H1 (cell line): Measurements from ENCODE around the gene SYDE1. TPM values are rescaled to one million over a fixed set of nuclear protein-coding genes. Genes with fewer than 3 reads are reported as not detected.

Source experiments
- CTCF ChIA-PET: fragments of 300-600 bp; sonication (Branson Sonifier 250); formaldehyde crosslinking; loops from one replicate; lab custom pipeline; 2021; ENCODE audit not compliant: partially characterized antibody; lab: Charles Lee
- POLR2A ChIA-PET: fragments of 300-600 bp; sonication (Branson Sonifier 250); formaldehyde crosslinking; loops from one replicate; lab custom pipeline; 2021; ENCODE audit warnings: inconsistent platforms; ENCODE audit not compliant: partially characterized antibody; lab: Charles Lee
- DNase-seq, 2 experiments: peaks; one replicate each; pipeline versions ENCODE4 v3.0.0 to v3.0.0-alpha.2; 2010 to 2022; ENCODE audit warnings: low spot score in 2 of 2, low read depth in 1 of 2, mixed read lengths in 1 of 2
- FAIRE-seq: peaks from 2 replicates; lab custom pipeline; 2011; peaks lifted over from hg19 to GRCh38; lab: Jason Lieb, UNC
- H2AFZ ChIP-seq: 2 replicates; pipeline ENCODE4 v1.8.1; 2012; ENCODE audit warnings: low read length, inconsistent platforms
- H2AK5ac ChIP-seq: 2 replicates; pipeline ENCODE4 v1.6.1; 2013; ENCODE audit warnings: low read depth, low read length
- H2BK120ac ChIP-seq: replicated peaks from 2 replicates; pipeline ENCODE3; 2013; ENCODE audit warnings: low read depth, low read length, inconsistent platforms
- H2BK12ac ChIP-seq: 2 replicates; pipeline ENCODE4 v1.6.1; 2013; ENCODE audit warnings: low read depth, low read length
- H2BK15ac ChIP-seq: 2 replicates; pipeline ENCODE4 v1.6.1; 2013; ENCODE audit warnings: low read length
- H2BK20ac ChIP-seq: 2 replicates; pipeline ENCODE4 v1.6.1; 2013; ENCODE audit warnings: low read length
- H2BK5ac ChIP-seq: 2 replicates; pipeline ENCODE4 v1.6.1; 2013; ENCODE audit warnings: low read depth, low read length
- H3K14ac ChIP-seq: 2 replicates; pipeline ENCODE4 v1.6.1; 2013; ENCODE audit warnings: inconsistent platforms; ENCODE audit not compliant: insufficient read length
- H3K18ac ChIP-seq: 2 replicates; pipeline ENCODE4 v1.6.1; 2013; ENCODE audit warnings: low read length; ENCODE audit errors: extremely low read depth
- H3K23ac ChIP-seq: 2 replicates; pipeline ENCODE4 v1.6.1; 2013; ENCODE audit warnings: inconsistent platforms; ENCODE audit not compliant: insufficient read length
- H3K23me2 ChIP-seq: 2 replicates; pipeline ENCODE4 v1.6.1; 2013; ENCODE audit warnings: low read depth, low read length
- H3K27ac ChIP-seq: 2 replicates; pipeline ENCODE4 v1.6.1; 2011; ENCODE audit warnings: low read depth, low read length, inconsistent platforms
- H3K27me3 ChIP-seq, 4 experiments: replicated peaks in 1 of 4; 1 replicate in 1 of 4; 2 replicates in 3 of 4; pipeline versions ENCODE4 v1.6.1 to v1.8.1; 2011 to 2013; ENCODE audit warnings: low read length in 3 of 4, mild to moderate bottlenecking in 3 of 4, inconsistent platforms in 2 of 4, mixed read lengths in 2 of 4, moderate library complexity in 1 of 4; ENCODE audit not compliant: control insufficient read depth in 3 of 4, insufficient read depth in 3 of 4; ENCODE audit errors: extremely low read depth in 1 of 4
- H3K36me3 ChIP-seq, 4 experiments: 2 replicates each; pipeline versions ENCODE4 v1.6.1 to v1.8.1; 2011 to 2013; ENCODE audit warnings: mild to moderate bottlenecking in 4 of 4, low read length in 3 of 4, moderate library complexity in 2 of 4, control low read depth in 1 of 4, inconsistent platforms in 1 of 4; ENCODE audit not compliant: insufficient read depth in 4 of 4, control insufficient read depth in 2 of 4
- H3K4ac ChIP-seq: replicated peaks from 2 replicates; pipeline ENCODE3; 2013; ENCODE audit warnings: low read length, low read depth, mixed read lengths, inconsistent platforms; ENCODE audit not compliant: insufficient read length
- H3K4me1 ChIP-seq, 4 experiments: replicated peaks in 1 of 4; 1 replicate in 1 of 4; 2 replicates in 3 of 4; pipeline versions ENCODE4 v1.6.1 to v1.8.1; 2011 to 2013; ENCODE audit warnings: low read length in 3 of 4, inconsistent platforms in 2 of 4, mixed read lengths in 1 of 4; ENCODE audit not compliant: insufficient read depth in 4 of 4, control insufficient read depth in 3 of 4
- H3K4me2 ChIP-seq, 2 experiments: 2 replicates each; pipeline versions ENCODE4 v1.6.1 to v1.8.1; 2011 to 2013; ENCODE audit warnings: low read depth in 2 of 2, low read length in 2 of 2, control low read depth in 1 of 2, inconsistent platforms in 1 of 2, mild to moderate bottlenecking in 1 of 2; ENCODE audit not compliant: insufficient read depth in 1 of 2
- H3K4me3 ChIP-seq, 4 experiments: fragments of 200-600, 300-600 bp in 1 of 4; sonication (generic), shearing (Covaris generic), sonication (Bioruptor Twin) in 1 of 4; 2 replicates each; pipeline versions ENCODE4 v1.5.1 to v1.8.1; 2011 to 2016; ENCODE audit warnings: low read length in 4 of 4, low read depth in 3 of 4, control low read depth in 2 of 4, inconsistent platforms in 2 of 4, mild to moderate bottlenecking in 2 of 4, mixed read lengths in 1 of 4, moderate library complexity in 1 of 4; ENCODE audit not compliant: insufficient read depth in 2 of 4; ENCODE audit errors: extremely low read depth in 1 of 4
- H3K56ac ChIP-seq: replicated peaks from 2 replicates; pipeline ENCODE3; 2013; ENCODE audit warnings: low read depth, mild to moderate bottlenecking, mixed read lengths, low read length, inconsistent platforms; ENCODE audit not compliant: insufficient read length
- H3K79me1 ChIP-seq: 2 replicates; pipeline ENCODE4 v1.6.1; 2013; ENCODE audit warnings: low read depth, low read length, control low read depth
- H3K79me2 ChIP-seq, 2 experiments: 2 replicates each; pipeline versions ENCODE4 v1.6.1 to v1.8.1; 2012 to 2013; ENCODE audit warnings: low read length in 2 of 2, mild to moderate bottlenecking in 2 of 2, inconsistent platforms in 1 of 2; ENCODE audit not compliant: insufficient read depth in 2 of 2, control insufficient read depth in 1 of 2
- H3K9ac ChIP-seq, 4 experiments: replicated peaks in 1 of 4; 1 replicate in 1 of 4; 2 replicates in 3 of 4; pipeline versions ENCODE4 v1.6.1 to v1.8.1; 2011 to 2013; ENCODE audit warnings: low read depth in 3 of 4, low read length in 3 of 4, control low read depth in 2 of 4, mild to moderate bottlenecking in 2 of 4, moderate library complexity in 2 of 4, inconsistent platforms in 1 of 4; ENCODE audit errors: extremely low read depth in 1 of 4
- H3K9me3 ChIP-seq, 2 experiments: 2 replicates each; pipeline versions ENCODE4 v1.6.1 to v1.8.1; 2012 to 2013; ENCODE audit warnings: mild to moderate bottlenecking in 2 of 2, moderate library complexity in 2 of 2, control low read depth in 1 of 2, inconsistent platforms in 1 of 2, low read depth in 1 of 2, low read length in 1 of 2, mixed read lengths in 1 of 2; ENCODE audit not compliant: insufficient read depth in 2 of 2
- H4K20me1 ChIP-seq, 2 experiments: replicated peaks in 1 of 2; 2 replicates each; pipeline versions ENCODE3 to v1.8.1; 2011 to 2013; ENCODE audit warnings: inconsistent platforms in 2 of 2, low read length in 2 of 2, mild to moderate bottlenecking in 1 of 2; ENCODE audit not compliant: insufficient read depth in 2 of 2, control insufficient read depth in 1 of 2
- H4K5ac ChIP-seq: 2 replicates; pipeline ENCODE4 v1.6.1; 2013; ENCODE audit warnings: low read length, low read depth, mixed read lengths, inconsistent platforms; ENCODE audit not compliant: insufficient read length
- H4K8ac ChIP-seq: 2 replicates; pipeline ENCODE4 v1.8.0; 2013; ENCODE audit warnings: mild to moderate bottlenecking, moderate library complexity, low read length, inconsistent platforms; ENCODE audit not compliant: insufficient read depth; ENCODE audit errors: extremely low read depth
- H4K91ac ChIP-seq: replicated peaks from 2 replicates; pipeline ENCODE3; 2013; ENCODE audit warnings: low read length, mixed read lengths, inconsistent platforms; ENCODE audit not compliant: insufficient read length
- ATF2 ChIP-seq: IDR thresholded peaks from 2 replicates; pipeline ENCODE4 v1.6.1; 2012; ENCODE audit warnings: low read length, inconsistent platforms
- BACH1 ChIP-seq: IDR thresholded peaks from 2 replicates; pipeline ENCODE4 v1.6.1; 2012; ENCODE audit warnings: low read length, improper control_type of control experiment
- BCL11A ChIP-seq, 2 experiments: IDR thresholded peaks; one replicate each; pipeline ENCODE4 v1.6.1; 2011; ENCODE audit warnings: low read depth in 2 of 2, low read length in 2 of 2, mild to moderate bottlenecking in 2 of 2
- CEBPB ChIP-seq: IDR thresholded peaks from 2 replicates; pipeline ENCODE4 v1.6.1; 2012; ENCODE audit warnings: low read depth, low read length
- EP300 ChIP-seq, 2 experiments: IDR thresholded peaks; 1 replicate in 1 of 2; 2 replicates in 1 of 2; pipeline ENCODE4 v1.6.1; 2011 to 2012; ENCODE audit warnings: low read depth in 2 of 2, low read length in 2 of 2, mild to moderate bottlenecking in 2 of 2, borderline replicate concordance in 1 of 2, inconsistent platforms in 1 of 2, moderate library complexity in 1 of 2
- KDM1A ChIP-seq: fragments of 200-600, 300-600 bp; sonication (generic); IDR thresholded peaks from 2 replicates; pipeline ENCODE4 v1.7.1; 2016; ENCODE audit warnings: mild to moderate bottlenecking, low read length, borderline replicate concordance
- NRF1 ChIP-seq: IDR thresholded peaks from 2 replicates; pipeline ENCODE4 v1.6.1; 2011; ENCODE audit warnings: mild to moderate bottlenecking, low read depth, low read length, improper control_type of control experiment
- RNF2 ChIP-seq: fragments of 200-900, 300-1000 bp; sonication (generic); IDR thresholded peaks from 2 replicates; pipeline ENCODE4 v1.7.1; 2016; ENCODE audit warnings: borderline replicate concordance, low read depth, mild to moderate bottlenecking, antibody characterized with exemption, low read length; ENCODE audit not compliant: poor library complexity, severe bottlenecking; ENCODE audit errors: missing control alignments
- RXRA ChIP-seq: IDR thresholded peaks from 2 replicates; pipeline ENCODE4 v1.6.1; 2011; ENCODE audit warnings: low read depth, mild to moderate bottlenecking, low read length, moderate library complexity; ENCODE audit not compliant: insufficient read depth
- SIRT6 ChIP-seq: IDR thresholded peaks from one replicate; pipeline ENCODE4 v1.7.1; 2012; ENCODE audit warnings: low read length, inconsistent platforms
- SP4 ChIP-seq: IDR thresholded peaks from 2 replicates; pipeline ENCODE4 v1.6.1; 2012; ENCODE audit warnings: low read length, inconsistent platforms
- TAF1 ChIP-seq: IDR thresholded peaks from 2 replicates; pipeline ENCODE4 v1.6.1; 2011; ENCODE audit warnings: mild to moderate bottlenecking, low read depth, low read length
- ZNF274 ChIP-seq: IDR thresholded peaks from 2 replicates; pipeline ENCODE4 v1.7.0; 2012; ENCODE audit warnings: low read length, borderline replicate concordance; ENCODE audit errors: extremely low read depth
- whole genome bisulfite sequencing, 2 experiments: shearing (Covaris generic) in 1 of 2; methylation state at CpG; one replicate each; pipeline versions ENCODE4 v1.1.6 to v1.1.7; 2013 to 2015; ENCODE audit warnings: low lambda C conversion rate in 2 of 2, mixed read lengths in 2 of 2, inconsistent platforms in 1 of 2, low coverage in 1 of 2, missing lambda C conversion rate in 1 of 2; ENCODE audit not compliant: insufficient replicate concordance in 2 of 2, insufficient coverage in 1 of 2, insufficient read length in 1 of 2; ENCODE audit errors: extremely low coverage in 1 of 2, missing lambda C conversion rate in 1 of 2; 5-methylcytosine and 5-hydroxymethylcytosine counted together
- polyA plus RNA-seq, 7 experiments: library from polyadenylated mRNA; depleted of rRNA in 3 of 7; stranded (reverse) in 5 of 7; unstranded in 2 of 7; fragments of >200 nt in 5 of 7; fragments of 200-250 nt in 2 of 7; gene quantifications; 1 replicate in 5 of 7; 2 replicates in 1 of 7; 4 replicates in 1 of 7; pipeline versions ENCODE4 v1.2.1 to v1.2.3, GENCODE V29; 2011 to 2013; ENCODE audit warnings: missing spikeins in 2 of 7, mixed read lengths in 2 of 7
- total RNA-seq: library from RNA; stranded (reverse); fragmentation: NEBNext Ultra II Directional; extraction: Animal tissue kit (Norgen Biotek cat#: 25700); gene quantifications from 2 replicates; pipeline ENCODE4 v1.2.1, GENCODE V29; 2021

SYDE1 gene
- total and polyA plus RNA-seq, 2 of the 8 experiments (the other 6 are each of a cell fraction or from before 2014, with no cell fraction given) = 12.0 to 16.8 TPM

DNA sequence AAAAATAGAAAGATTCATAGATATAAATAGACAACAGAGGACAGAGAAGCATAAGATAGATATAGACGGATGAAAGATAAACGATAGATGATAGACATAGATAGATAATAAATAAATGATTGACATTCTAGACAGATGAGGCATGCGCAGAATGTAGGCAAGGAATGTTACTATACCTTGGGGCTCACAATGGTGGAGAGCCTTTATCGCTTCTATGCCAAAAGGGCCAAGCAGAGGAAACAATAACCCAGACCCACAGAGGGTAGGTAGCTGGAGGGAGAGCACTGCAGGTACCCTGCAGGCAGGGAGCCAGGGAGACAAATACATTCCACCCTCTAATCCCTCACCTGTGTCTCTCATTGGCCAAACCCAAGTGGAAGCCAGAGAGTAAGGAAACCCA lies 49.2 kb downstream of the SYDE1 start:
- Histone ChIP-seq H3K9me3 (peaks cover 16 to 27% of the 10 kb centered on the region in 2 experiments), H3K27me3 (no peaks in the 10 kb centered on the region), H4K91ac (no peak overlapping the region), H3K4ac (no peak overlapping the region), H3K27ac (no peak overlapping the region), H3K14ac (no peak overlapping the region), H3K9ac (no peak overlapping the region), H4K20me1 (no peaks in the 10 kb centered on the region), H2BK15ac (no peak overlapping the region), H2BK12ac (no peak overlapping the region), H3K18ac (no peak overlapping the region), H3K4me3 (no peak overlapping the region), H4K8ac (no peak overlapping the region), H3K56ac (no peak overlapping the region), H3K79me1 (no peaks in the 10 kb centered on the region), H3K4me1 (no peaks in the 10 kb centered on the region), H4K5ac (no peak overlapping the region), H3K4me2 (no peak overlapping the region), H2AFZ (no peak overlapping the region), H2BK120ac (no peak overlapping the region), H3K23me2 (no peaks in the 10 kb centered on the region; the same call in 1 of the 2 replicates), H2BK20ac (no peak overlapping the region), H3K79me2 (no peaks in the 10 kb centered on the region), H2BK5ac (no peak overlapping the region), H2AK5ac (no peak overlapping the region), H3K23ac (no peak overlapping the region), H3K36me3 (peaks cover under 1 to 28% (median 10%) of the 10 kb centered on the region in 4 experiments; a peak in 5 of 8 replicates)
- DNase-seq = no peak
- ChIA-PET CTCF (interaction anchor here (0.7 to 3.4 kb wide), 4 partner anchors 17 to 272 kb away, joined by 3 to 19 read pairs (median 6); no protein-coding TSS in a partner anchor), POLR2A (interaction anchor here (1.0 to 5.0 kb wide), 6 partner anchors 10 to 146 kb away, joined by 3 to 19 read pairs (median 4); a partner anchor contains a TSS)
- no peak for FAIRE-seq
- WGBS, 2 experiments = 96 to 100% methylated on average over 1 to 4 of the region's 4 CpGs
- TF ChIP-seq TAF1 (no peak), ATF2 (no peak), EP300 (IDR thresholded peaks at IDR 0.05; ENCODE audit: borderline replicate concordance in 1 of 2, low read depth in 2 of 2, low read length in 2 of 2) (no peak), BCL11A (IDR thresholded peaks at IDR 0.05; ENCODE audit: low read depth in 2 of 2, low read length in 2 of 2) (no peak), NRF1 (no peak), CEBPB (no peak), ZNF274 (no peak), BACH1 (no peak), KDM1A (no peak), SP4 (no peak), RNF2 (no peak), RXRA (no peak), SIRT6 (no peak)
